Osteocyte (in vitro differentiated cells): Measurements from ENCODE around the gene TTC21B. TPM values are rescaled to one million over a fixed set of nuclear protein-coding genes. Genes with fewer than 3 reads are reported as not detected.

Experiments
- DNase-seq: peaks from one replicate; pipeline ENCODE4 v3.0.0; 2021; ENCODE audit warnings: mixed read lengths; ENCODE audit not compliant: unreplicated experiment; ENCODE audit errors: extremely low spot score
- H3K27ac Mint-ChIP-seq: one replicate; pipeline ENCODE4 v1.8.0; 2021; ENCODE audit warnings: mild to moderate bottlenecking, mixed read lengths; ENCODE audit not compliant: unreplicated experiment
- H3K27me3 Mint-ChIP-seq: one replicate; pipeline ENCODE4 v1.8.0; 2021; ENCODE audit warnings: mixed read lengths; ENCODE audit not compliant: unreplicated experiment
- H3K36me3 Mint-ChIP-seq: one replicate; pipeline ENCODE4 v1.8.0; 2021; ENCODE audit warnings: mixed read lengths; ENCODE audit not compliant: unreplicated experiment
- H3K4me1 Mint-ChIP-seq: one replicate; pipeline ENCODE4 v1.8.0; 2021; ENCODE audit warnings: mixed read lengths; ENCODE audit not compliant: unreplicated experiment
- H3K4me3 Mint-ChIP-seq: one replicate; pipeline ENCODE4 v1.8.0; 2021; ENCODE audit warnings: mild to moderate bottlenecking, moderate library complexity, mixed read lengths; ENCODE audit not compliant: unreplicated experiment
- H3K9me3 Mint-ChIP-seq: one replicate; pipeline ENCODE4 v1.8.0; 2021; ENCODE audit warnings: mixed read lengths; ENCODE audit not compliant: unreplicated experiment
- CTCF ChIP-seq: fragments of 200-600 bp; sonication (generic); IDR thresholded peaks from 2 replicates; pipeline ENCODE4 v1.5.0; 2021; ENCODE audit warnings: antibody characterized with exemption, mild to moderate bottlenecking, moderate library complexity
- total RNA-seq: library from RNA; stranded (reverse); gene quantifications from 2 replicates; pipeline ENCODE4 v1.2.1, GENCODE V29; 2021

TTC21B gene
- total RNA-seq, 1 donor from 2014 or later = 25.1 TPM

DNA sequence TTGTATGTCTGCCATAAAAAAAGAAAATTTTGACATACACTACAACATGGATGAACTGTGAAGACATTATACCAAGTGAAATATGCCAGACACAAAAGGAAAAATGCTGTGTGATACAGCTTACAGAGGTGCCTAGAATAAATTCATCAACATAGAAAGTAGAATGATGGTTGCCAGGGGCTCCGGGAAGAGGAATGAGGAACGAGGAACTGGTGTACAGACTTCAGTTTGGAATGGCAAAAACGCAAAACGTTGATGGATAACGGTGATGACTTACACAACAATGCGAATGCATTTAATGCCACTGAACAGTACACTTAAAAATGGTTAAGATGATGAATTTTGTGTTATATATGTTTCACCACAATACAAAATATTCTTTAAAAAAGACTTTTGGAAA is 61.0 kb downstream of the TTC21B start:
- Mint-ChIP-seq H3K27me3 (no peaks in the 10 kb centered on the region), H3K27ac (no peak overlapping the region), H3K36me3 (peaks cover 45% of the 10 kb centered on the region), H3K4me3 (no peak overlapping the region), H3K4me1 (peaks cover 4% of the 10 kb centered on the region), H3K9me3 (no peaks in the 10 kb centered on the region)
- no peak for TF ChIP-seq CTCF
- DNase-seq = no peak

- Mint-ChIP-seq H3K4me3 (no peak overlapping the region), H3K9me3 (no peaks in the 10 kb centered on the region), H3K4me1 (no peaks in the 10 kb centered on the region), H3K27me3 (no peaks in the 10 kb centered on the region), H3K36me3 (peaks cover 42% of the 10 kb centered on the region), H3K27ac (no peak overlapping the region)
- no peak for TF ChIP-seq CTCF
- DNase-seq = no peak
These were observed 61.6 kb downstream of the TTC21B start for GRCh38 chr2:165891943-165892342.

GRCh38 chr2:165891345-165891744 is 62.2 kb downstream of the TTC21B start:
- Mint-ChIP-seq H3K27ac (no peak overlapping the region), H3K4me3 (no peak overlapping the region), H3K36me3 (peaks cover 36% of the 10 kb centered on the region), H3K4me1 (no peaks in the 10 kb centered on the region), H3K27me3 (no peaks in the 10 kb centered on the region), H3K9me3 (no peaks in the 10 kb centered on the region)
- TF ChIP-seq CTCF = no peak
- no peak for DNase-seq

DNA sequence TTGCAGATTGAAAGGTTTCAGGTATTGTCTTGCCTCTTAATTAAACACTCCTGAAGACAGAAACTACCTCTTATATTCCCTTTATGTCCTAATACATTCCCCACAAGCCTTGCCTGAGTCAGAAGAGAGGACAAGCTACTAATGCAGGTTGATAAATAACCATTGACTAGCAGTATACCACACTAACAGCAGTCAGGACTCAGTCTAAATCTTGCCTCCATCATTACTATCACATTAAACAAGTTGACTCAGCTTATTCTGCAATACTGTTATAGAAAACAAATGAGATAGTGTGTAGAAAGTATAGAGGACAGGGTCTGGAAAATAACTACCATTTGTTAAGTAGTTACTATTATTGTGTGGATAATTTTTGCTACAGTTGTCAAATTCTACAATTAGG is 63.8 kb downstream of the TTC21B start:
- no peaks in the 10 kb centered on the region for H3K27me3 Mint-ChIP-seq
- no peaks in the 10 kb centered on the region for H3K9me3 Mint-ChIP-seq
- H3K27ac Mint-ChIP-seq = no peak overlapping the region
- H3K4me1 Mint-ChIP-seq = no peaks in the 10 kb centered on the region
- TF ChIP-seq CTCF = no peak
- DNase-seq = no peak
- H3K36me3 Mint-ChIP-seq = peaks cover 30% of the 10 kb centered on the region
- H3K4me3 Mint-ChIP-seq = no peak overlapping the region

DNA sequence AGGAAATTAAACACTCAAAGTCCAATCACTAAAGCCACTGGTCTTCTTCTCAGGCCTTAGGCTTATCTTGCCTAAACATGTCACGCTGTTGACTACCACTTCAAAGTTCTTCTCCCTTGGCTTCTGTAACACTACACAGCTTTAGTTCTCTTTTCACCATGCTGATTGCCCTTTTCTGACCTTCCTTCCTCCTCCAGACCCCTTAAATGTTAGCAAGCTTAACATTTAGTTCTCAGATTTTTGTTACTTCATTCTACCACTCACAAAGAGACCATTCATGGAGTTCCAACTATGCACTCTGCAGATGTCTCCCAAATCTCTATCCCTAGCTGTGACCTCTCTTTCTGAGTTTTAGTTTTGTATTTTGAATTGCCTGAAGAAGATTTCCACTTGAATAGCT is 64.4 kb downstream of the TTC21B start:
- TF ChIP-seq CTCF = no peak
- no peaks in the 10 kb centered on the region for H3K9me3 Mint-ChIP-seq
- H3K36me3 Mint-ChIP-seq = peaks cover 34% of the 10 kb centered on the region
- no peak overlapping the region for H3K27ac Mint-ChIP-seq
- no peaks in the 10 kb centered on the region for H3K27me3 Mint-ChIP-seq
- H3K4me1 Mint-ChIP-seq = no peaks in the 10 kb centered on the region
- H3K4me3 Mint-ChIP-seq = no peak overlapping the region
- no peak for DNase-seq
